VCaP (cell line): ENCODE data around the gene BRD3OS.
"Not testable (repeated sequence)": the region's sequence is repeated elsewhere in the genome, so short reads cannot be mapped to it uniquely, and the experiment has no call there.

Source experiments
- H3K27ac ChIP-seq: fragments of 450-650 bp; 2 replicates; pipeline ENCODE4 v1.5.1; 2017
- TF ChIP-seq, protein P1 (sequence below): fragments of 450-650 bp; conservative IDR thresholded peaks from 2 replicates; pipeline ENCODE4 v1.5.1; 2017; ENCODE audit warnings: mild to moderate bottlenecking, moderate library complexity

The BRD3OS gene

DNA sequence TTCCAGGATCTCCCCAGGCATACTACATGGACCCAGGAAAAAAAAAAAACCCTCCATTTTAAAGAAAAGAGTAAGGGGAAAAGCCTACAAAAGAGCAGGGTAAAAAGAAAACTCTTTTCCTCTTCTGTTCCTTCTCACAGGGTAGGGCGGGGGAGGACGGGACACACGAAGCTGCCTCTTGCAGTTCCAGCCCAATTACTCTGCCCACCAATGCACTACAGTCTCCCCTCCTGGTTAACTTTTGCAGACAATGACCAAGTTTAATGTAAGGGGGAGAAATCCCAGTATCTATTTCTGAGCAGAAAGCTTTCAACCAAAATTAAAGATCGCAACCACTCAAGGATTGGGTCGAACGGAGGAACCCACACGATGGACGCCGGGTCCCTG is 41.2 kb downstream of the BRD3OS start:
- H3K27ac ChIP-seq = peak overlapping the region; percentile 100
- TF ChIP-seq, protein P1, sequence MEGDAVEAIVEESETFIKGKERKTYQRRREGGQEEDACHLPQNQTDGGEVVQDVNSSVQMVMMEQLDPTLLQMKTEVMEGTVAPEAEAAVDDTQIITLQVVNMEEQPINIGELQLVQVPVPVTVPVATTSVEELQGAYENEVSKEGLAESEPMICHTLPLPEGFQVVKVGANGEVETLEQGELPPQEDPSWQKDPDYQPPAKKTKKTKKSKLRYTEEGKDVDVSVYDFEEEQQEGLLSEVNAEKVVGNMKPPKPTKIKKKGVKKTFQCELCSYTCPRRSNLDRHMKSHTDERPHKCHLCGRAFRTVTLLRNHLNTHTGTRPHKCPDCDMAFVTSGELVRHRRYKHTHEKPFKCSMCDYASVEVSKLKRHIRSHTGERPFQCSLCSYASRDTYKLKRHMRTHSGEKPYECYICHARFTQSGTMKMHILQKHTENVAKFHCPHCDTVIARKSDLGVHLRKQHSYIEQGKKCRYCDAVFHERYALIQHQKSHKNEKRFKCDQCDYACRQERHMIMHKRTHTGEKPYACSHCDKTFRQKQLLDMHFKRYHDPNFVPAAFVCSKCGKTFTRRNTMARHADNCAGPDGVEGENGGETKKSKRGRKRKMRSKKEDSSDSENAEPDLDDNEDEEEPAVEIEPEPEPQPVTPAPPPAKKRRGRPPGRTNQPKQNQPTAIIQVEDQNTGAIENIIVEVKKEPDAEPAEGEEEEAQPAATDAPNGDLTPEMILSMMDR = no peak

DNA sequence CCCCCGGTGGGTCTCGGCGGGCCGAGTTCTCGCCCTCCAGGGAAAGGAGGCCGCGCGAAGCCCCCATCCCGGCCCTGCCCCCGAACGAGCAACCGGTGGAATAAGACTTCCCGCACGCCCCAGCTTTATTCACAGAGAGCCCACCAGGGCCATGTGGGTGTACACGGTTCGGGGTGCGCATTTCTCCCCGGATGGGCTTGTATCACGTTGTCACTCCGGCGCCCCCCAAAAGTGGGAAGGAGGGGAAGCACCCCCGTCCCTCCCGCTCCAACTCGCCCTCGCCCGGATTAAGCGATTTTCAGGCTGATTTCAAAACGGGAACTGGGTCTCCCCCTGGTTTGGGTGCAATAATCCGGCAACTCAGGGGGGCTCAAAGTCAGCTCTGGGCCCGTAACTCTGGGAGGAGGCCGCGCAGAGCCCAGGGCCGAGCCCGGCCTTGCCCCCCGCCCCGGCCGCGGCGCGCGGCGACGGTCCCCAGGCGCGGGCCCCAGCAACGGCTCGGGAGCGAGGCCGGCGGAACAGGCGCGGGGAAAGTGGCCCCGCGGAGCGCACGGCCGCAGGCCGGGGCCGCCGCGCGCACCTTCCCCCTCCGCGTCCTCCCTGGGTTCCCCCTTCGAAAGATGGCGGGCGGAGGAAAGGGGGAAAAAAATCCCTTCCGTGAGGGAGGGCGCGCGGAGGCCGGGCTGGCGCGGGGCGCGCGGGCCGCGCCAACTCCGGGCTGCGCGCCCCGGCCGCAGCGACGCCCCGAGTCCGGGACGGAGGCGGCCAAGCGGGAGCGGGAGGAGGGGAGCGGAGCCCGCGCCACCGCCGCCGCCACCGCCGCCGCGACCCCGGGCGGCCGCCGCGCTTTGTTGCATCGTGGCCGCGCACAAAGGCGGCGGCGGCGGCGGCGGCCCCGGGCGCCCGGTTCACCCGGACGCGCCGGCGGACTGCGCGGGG is 41.9 kb downstream of the BRD3OS start:
- TF ChIP-seq, protein P1 = no peak
- peak overlapping the region; percentile 100 for H3K27ac ChIP-seq

DNA sequence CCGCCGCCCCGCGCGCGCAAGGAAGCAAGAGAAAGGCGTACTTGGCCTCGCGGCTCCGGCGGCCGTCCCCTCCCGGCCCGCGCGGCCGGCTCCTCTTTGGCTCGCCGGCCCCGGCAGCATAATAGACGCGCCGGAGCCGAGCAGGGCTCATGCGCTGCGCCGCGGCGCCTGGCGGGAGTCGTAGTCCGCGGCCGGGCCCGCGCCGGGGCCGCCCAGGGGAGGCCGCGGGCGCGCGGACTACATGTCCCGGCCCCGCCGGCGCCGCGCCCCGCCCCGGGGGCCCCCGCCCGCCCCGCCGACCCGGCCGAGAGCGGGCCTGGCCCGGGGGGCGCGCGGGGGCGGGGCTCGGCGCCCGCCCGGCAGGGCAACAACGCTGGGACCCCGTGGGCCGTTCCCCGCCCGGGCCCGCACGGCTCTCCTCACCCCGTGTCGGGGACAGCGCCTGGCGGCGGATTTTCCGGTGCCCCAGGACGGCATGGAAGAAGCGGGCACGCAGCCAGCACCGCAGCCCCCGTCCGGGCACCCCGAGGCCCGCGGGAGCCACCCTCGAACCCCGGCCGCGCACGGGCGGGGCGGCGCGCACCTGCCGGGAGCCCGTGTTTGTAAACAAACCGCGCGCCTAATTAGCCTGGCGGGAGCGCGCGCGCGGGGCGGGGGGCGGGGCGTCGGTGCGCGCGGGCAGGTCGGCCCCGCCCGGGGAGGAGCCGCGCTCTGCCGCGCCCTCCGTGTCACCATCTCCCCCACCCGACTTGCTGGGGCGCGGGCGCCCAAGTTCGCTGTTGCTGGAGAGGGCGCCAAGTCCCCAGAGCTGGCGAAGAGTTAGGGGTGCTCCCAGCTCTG is 42.8 kb downstream of the BRD3OS start, which contains the start of gene BRD3:
Gene BRD3 (minus strand): TSS at position 123 of the 840 bp plus-strand sequence. CDS start 14,549 bp downstream, outside the sequence.
- H3K27ac ChIP-seq = peak within 1 kb of the TSS; percentile 100
- TF ChIP-seq, protein P1 = no peak

DNA sequence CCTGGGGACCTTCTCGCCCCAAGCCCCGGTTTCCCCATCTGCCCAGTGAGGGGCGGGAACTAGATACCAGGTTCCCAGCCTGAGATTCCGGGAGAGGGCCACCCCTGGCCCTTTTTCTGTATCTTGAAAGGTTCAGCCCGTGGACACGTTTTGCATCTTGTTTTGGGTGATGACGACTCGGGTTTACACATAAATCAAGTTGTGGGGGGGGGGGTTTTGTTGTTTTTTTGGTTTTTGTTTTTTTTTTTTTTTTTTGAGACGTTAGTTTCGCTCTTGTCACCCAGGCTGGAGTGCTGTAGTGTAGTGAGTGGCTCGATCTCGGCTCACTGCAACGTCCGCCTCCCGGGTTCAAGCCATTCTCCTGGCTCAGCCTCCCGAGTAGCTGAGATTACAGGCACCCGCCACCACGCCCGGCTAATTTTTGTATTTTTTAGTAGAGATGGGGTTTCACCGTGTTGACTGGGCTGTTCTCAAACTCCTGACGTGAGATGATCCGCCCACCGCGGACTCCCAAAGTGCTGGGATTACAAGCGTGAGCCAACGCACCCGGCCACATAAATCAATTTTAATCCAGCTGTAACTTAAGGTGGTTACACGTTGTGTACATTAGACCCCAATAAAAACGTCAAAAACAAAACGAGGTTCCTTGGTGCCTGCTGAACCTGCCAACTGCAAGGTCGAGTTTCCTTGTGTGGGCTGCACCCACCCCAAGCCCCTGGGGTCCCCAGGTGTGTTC is 43.6 kb downstream of the BRD3OS start:
- peak overlapping the region; percentile 100 for H3K27ac ChIP-seq
- TF ChIP-seq, protein P1 = no peak

DNA sequence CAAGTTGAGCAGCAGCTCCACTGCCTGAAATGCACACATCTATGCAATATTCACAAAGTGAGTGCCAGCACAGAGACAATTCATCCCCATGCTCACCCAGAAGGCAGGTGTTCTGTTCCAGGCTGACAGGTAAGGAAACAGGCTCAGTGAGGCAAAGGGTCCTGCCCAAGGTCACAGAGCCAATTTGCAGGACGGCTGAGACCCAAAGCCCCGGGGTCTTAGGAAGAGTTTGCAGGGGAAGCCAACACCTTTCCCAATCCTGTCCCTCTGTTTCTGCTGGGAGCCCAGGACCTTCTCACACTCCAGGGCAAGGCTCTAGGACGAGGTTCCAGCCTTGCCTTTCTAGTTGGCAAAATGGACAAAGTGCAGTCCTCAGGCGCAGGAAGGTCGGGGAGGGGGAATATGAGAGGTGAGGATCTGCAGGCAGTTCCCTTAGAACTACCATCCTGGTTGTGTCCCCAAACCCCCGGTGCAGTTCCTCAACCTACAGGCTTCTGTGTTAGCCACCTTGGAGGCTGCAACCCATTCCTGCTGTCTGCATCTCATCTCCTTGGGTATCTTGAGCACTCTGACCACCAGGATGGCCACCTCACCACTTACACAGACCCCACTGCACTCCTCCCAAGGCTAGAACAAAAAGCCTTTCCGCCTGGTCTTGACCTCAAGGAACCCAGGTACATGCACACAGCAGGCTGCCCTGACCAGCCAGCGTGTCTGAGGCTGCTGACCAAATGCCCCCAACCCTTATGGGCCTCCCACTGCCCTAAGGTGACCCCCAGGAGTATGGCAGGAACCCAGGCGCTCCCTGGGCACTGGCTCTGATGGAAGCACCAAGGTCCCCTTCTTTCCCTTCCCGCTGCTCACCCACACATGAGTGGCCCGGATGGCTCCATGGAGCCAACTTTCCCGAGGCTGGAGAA is 44.5 kb downstream of the BRD3OS start:
- no peak overlapping the region for H3K27ac ChIP-seq
- TF ChIP-seq, protein P1 = no peak

DNA sequence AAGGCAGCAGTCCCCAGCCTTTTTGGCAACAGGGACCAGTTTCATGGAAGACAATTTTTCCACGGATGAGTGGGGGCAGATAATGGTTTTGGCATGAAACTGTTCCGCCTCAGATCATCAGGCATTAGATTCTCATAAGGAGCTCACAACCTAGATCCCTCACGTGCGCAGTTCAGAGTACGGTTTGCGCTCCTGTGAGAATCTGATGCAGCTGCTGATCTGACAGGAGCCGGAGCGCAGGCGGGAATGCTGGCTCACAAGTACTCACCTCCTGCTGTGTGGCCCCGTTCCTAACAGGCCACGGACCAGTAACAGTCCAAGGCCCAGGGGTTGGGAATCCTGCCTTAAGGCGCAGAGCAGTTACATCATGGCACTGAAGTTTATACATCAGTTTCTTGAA is 45.9 kb downstream of the BRD3OS start:
- no peak overlapping the region for H3K27ac ChIP-seq

DNA sequence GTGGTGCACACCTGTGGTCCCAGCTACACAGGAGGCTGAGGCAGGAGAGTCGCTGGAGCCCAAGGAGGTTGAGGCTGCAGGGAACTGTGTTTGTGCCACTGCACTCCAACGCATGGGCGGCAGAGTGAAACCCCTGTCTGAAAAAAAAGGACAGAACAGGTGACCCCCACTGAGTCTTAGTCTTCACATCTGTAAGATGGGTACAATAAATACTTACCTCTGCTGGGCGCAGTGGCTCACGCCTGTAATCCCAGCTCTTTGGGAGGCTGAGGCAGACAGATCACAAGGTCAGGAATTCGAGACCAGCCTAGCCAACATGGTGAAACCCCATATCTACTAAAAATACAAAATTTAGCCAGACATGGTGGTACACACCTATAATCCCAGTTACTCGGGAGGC is 47.4 kb downstream of the BRD3OS start:
- H3K27ac ChIP-seq = not testable (repeated sequence)

More for the DNA sequence above, 45.9 kb downstream of the BRD3OS start:
- TF ChIP-seq, protein P1 = no peak
